Erythroblast (primary cell): ENCODE measurements around the gene ZC3H11A.

Experiments used
- DNase-seq, 2 experiments: peaks; one replicate each; lab custom pipeline; 2025; lab: John Stamatoyannopoulos, UW
- GATA1 ChIP-seq: IDR thresholded peaks from 2 replicates; pipeline ENCODE4 v1.6.1; 2011; ENCODE audit warnings: low read depth, mild to moderate bottlenecking, control low read depth, low read length, moderate library complexity
- POLR2A ChIP-seq: IDR thresholded peaks from 2 replicates; pipeline ENCODE4 v1.6.1; 2011; ENCODE audit warnings: mild to moderate bottlenecking, low read length

The ZC3H11A gene

DNA sequence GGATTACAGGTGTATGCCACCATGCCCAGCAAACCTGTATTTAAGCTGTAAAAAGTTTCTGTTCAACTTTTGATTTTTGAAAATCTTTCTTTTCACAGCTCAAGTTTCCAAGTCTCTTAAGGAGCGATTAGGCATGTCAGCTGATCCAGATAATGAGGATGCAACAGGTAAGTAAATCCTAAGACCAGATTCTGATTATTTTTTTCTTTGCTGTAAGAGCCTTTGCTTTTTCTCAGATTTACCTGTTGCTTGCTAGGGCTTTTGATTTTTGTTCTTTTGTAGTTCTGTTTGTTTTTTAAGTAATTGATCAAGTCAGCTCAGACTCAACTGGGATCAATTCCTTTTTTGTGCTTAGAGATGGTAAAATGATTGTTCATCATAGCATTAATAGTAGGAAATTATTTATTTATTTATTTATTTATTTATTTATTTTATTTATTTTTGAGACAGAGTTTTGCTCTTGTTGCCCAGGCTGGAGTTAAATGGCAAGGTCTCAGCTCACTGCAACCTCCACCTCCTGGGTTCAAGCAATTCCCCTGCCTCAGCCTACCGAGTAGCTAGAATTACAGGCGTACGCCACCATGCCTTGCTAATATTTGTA, 44.9 kb downstream of the ZC3H11A start:
- TF ChIP-seq GATA1, result no peak
- no peak for TF ChIP-seq POLR2A
- no peak for DNase-seq

GRCh38 chr1:203842559-203842876, 47.1 kb downstream of the ZC3H11A start:
- TF ChIP-seq GATA1 (no peak), POLR2A (no peak)
- no peak for DNase-seq

- no peak for DNase-seq
- no peak for TF ChIP-seq POLR2A
- no peak for TF ChIP-seq GATA1
Observed at GRCh38 chr1:203843435-203843834, 48.0 kb downstream of the ZC3H11A start.
